Non-pigmented ciliary epithelial cell (primary cell): Measurements from ENCODE around the gene PNISR.

Experiments
- DNase-seq: peaks from one replicate; pipeline ENCODE4 v3.0.0-alpha.2; 2010; ENCODE audit warnings: low read depth

The PNISR gene

DNA sequence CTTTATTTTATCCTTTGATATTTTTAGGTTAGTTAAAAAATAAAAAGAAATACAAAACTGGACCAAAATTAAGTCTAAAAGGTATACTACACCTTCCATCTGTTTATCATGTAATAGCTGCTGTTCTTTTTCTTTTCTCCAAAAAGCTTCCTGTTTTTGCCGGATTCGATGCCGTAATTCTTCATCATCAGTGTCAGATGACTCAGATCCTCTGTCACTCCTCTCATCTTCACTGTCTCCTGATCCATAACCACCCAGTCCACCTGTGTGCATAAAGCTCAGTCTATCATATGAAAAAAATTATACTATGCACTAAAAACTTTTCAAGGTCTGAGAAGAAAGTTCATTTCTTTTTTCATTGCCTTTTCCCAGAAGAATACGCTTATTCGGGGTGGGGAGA, 22.7 kb downstream of the PNISR start:
- DNase-seq, result no peak

- no peak for DNase-seq
These were observed 27.8 kb downstream of the PNISR start for GRCh38 chr6:99397287-99397686.

- DNase-seq, result peak; percentile 15
These were observed 31.2 kb downstream of the PNISR start, which contains the start of gene COQ3 for GRCh38 chr6:99393698-99394531. COQ3 (minus strand) TSS chr6:99394195; CDS start chr6:99394179, 16 bp downstream.

GRCh38 chr6:99393366-99393697, 31.8 kb downstream of the PNISR start:
- no peak for DNase-seq

- DNase-seq, result no peak
These were observed 34.2 kb downstream of the PNISR start for GRCh38 chr6:99390896-99391295.

DNA sequence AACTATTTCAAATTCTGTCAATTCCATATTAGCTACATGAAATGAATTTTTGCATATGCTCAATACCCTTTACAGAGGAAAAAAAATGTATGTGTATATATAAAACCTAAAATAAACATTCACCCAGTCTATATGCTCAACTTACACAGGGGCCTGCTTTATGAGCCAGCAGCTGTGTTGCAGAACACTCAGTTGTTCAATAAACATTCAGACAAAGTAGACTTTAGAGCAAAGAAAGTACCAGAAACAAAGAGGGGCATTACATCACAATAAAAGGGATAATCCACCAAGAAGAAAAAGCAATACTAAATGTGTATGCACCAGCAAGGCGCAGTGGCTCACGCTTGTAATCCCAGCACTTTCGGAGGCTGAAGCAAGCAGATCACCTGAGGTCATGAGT, 40.6 kb downstream of the PNISR start:
- no peak for DNase-seq

DNA sequence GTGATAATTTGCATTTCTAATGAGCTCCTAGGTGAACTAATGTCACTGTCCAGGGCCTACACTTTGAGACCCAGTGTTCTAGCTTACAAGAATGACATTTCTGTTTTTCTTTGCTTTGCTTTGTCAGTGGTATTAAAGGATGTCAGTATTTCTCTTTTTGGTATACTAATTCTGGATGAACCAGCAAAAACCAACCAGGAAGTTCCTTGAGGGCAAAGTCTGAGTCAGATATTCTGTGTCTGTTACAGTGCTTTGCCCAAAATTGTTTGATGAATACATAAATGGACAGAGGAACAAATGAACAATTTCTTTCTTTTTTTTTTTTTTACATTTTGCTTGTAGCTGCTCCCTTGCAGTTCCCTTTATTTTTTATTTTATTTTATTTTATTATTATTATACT, 46.5 kb downstream of the PNISR start:
- no peak for DNase-seq

DNA sequence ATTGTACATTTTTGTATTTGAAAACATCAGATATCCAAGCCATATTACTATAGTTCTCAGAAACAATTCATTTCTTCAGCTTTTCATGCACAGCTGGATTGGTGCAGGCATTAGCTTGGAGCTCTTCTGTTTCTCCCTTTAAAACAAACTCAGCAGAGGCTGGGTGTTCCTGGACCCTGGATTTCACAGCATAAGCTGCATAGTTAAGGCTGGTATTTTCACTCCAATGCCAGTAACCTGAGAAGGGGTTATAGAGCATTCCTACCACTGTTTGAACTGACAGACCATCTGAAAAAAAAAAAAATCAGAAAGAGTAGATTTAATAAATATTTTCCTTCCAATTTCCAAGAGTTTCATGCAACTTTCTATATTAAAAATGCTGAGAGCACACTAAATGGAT, 55.6 kb downstream of the PNISR start:
- DNase-seq, result no peak

DNA sequence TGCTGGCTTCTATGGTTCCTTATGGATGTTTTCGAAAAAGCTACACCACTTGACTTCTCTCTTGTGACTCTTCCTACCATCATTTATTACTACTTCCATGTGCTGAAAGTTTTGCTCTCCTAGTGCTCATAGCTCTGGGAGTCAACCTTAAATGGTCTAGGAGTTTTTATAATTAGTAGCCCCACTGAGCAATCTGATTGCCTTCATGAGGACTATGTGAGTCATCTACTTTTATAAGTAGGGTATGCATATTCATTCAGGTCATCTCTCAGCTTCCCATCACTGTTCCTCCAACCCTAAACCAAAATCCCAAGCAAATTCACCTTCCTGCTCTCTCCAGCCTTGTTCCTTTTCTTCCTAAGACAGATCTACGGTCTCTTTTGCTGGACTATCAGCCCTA, 58.3 kb downstream of the PNISR start:
- no peak for DNase-seq

- DNase-seq, result no peak
These were observed 61.1 kb downstream of the PNISR start for GRCh38 chr6:99364026-99364425.

GRCh38 chr6:99362678-99363268, 62.3 kb downstream of the PNISR start:
- no peak for DNase-seq

GRCh38 chr6:99359800-99360199, 65.3 kb downstream of the PNISR start:
- DNase-seq, result no peak

GRCh38 chr6:99356641-99357040, 68.5 kb downstream of the PNISR start:
- DNase-seq, result no peak

DNA sequence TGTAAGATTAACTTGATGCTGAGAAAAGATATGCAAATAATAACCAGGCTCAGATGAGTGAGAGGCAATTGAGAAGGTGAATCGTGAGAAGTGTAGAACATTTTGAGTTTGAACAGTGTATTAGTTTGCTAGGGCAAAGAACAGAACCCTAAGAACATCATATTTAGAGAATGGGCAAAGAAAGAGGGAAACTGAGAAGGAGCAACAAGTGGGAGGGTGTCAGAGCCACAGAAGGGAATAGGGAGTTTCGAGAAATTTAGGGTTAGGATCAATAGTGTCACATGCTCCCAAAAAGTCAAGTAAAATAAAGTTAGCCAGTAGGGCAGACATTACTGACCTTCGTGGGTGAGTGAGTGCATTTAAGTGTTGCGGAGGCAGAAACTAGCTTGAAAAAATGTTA, 70.1 kb downstream of the PNISR start:
- no peak for DNase-seq

DNA sequence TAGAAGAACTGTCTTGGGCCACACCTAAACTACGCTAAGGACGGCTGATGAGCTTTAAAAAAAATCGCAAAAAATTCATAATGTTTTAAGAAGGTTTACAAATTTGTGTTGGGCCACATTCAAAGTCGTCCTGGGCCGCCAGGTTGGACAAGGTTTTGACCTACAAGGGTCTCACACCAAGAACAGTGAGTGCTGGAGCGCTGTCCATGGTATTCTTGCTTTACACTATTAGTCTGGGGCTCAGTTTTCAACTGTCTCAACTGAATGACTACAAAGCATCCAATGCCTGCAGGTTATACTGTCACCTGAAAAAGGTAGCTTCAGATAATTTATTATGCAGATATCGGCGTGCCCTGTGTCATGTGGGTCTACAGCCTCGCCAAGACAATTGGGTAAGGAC, 72.0 kb downstream of the PNISR start:
- no peak for DNase-seq

DNA sequence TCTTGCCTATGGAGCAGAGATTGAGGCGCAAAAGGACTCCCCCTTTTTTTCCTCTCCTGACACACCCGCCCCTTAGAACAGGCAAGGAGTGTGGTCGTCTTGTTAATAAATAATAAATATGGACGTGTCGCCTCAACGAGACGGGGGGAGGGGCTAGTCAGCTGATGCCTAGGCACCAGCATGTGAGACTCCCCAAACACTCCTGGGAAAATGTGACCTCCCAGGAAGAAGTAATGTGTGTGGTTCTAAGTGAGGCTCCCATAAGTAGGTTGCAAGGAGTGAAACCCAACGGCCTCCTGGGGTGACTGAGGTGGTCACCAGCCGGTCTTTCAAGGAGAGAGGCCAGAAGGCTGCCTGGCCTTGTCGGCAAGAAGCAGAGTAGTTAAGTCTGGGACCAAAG, 74.5 kb downstream of the PNISR start:
- DNase-seq, result no peak

DNA sequence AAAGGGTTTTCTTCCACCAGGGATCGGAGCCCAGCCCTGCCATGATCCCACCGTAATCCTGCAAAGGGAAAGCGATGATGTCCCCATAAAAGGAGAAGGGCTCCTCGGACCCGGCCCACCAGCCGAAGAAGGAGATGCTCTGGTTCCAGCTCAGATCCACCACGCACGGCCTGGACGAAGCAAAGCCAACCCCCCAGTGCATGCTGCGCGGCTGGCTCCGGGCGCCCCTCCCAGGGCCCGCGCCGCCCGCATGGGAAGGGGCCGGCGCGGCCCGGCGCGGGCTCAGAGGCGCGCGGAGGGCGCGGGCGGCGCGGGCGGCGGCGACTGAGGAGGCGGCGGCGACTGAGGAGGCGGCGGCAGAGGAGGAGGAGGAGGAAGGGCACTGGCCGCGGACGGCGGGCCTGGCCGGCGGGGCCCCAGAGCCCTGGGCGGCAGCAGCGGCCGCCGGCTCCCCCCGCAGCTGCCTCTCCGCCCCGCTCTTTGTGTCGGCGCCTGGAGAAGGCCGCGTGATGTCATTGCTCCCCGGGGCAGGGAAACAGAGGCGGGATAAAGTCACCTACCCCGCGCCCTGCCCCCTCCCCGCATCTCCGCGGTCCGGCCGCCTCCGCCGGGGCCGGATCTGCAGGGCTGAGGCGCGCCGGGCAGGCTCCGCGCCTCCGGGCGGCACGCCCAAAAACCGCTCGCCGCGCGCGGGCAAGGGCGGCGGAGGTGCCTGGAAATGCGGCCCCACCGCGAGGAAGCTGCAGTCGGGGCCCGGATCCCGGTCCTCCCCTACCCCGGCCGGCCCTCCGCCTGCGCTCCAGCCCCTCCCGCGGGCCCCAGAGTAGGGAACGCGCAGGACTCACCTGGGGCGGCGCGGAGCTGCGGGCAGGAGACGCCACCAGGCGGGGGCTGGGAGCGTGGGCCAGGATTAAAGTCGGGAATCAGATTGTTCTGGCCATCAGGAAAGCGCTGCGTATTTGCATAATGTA, 75.7 kb downstream of the PNISR start, which contains the start of gene FAXC:
Gene FAXC (minus strand): TSS at position 504 of the 971 bp plus-strand sequence. CDS start 302 bp downstream, at position 202.
- no peak for DNase-seq

DNA sequence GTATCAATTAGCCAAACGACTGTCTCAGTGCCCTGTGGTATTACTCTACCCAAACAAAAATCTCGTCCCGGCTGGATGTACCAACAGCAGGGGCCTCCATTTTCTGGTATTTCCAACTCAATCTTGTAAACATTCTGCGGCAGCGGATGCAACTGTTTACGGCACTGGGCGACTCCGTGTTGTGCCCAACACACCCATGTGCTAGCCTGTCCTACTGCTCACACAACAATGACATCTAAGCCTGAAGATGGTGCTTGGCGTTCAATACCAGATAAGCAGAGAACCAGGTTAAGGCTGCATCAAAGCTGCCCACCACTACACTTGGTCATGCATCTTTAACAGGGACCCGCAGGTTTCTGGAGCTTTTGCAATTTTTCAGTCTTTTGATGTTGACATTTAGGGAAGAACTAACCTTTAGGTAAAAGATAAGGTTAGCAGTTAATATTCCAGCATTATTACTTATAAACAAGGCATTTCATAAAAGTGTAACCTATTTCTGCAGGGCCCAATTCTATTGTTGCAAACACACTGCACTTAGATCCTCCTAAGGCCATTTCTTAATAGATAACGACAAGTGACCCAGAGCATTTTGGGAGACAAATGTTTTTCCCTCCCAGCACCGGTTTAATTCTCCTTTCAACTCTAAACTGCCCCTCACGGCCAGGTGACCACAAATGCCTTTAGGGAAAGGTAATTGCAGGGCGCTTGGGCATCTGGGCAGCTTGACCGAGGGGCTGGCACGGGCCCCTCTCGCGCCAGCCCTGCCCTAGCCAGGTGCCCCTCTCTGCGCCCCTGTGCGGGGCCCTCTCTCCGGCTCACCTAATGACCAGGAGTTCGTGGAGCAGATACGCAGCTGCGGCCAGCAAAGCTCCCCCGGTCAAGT, 76.6 kb downstream of the PNISR start:
- DNase-seq, result no peak
